ENCODE measurements around the gene RALGAPB.
A peak's percentile ranks its signal among the peaks of the same experiment; 100 is the strongest.

The RALGAPB gene

DNA sequence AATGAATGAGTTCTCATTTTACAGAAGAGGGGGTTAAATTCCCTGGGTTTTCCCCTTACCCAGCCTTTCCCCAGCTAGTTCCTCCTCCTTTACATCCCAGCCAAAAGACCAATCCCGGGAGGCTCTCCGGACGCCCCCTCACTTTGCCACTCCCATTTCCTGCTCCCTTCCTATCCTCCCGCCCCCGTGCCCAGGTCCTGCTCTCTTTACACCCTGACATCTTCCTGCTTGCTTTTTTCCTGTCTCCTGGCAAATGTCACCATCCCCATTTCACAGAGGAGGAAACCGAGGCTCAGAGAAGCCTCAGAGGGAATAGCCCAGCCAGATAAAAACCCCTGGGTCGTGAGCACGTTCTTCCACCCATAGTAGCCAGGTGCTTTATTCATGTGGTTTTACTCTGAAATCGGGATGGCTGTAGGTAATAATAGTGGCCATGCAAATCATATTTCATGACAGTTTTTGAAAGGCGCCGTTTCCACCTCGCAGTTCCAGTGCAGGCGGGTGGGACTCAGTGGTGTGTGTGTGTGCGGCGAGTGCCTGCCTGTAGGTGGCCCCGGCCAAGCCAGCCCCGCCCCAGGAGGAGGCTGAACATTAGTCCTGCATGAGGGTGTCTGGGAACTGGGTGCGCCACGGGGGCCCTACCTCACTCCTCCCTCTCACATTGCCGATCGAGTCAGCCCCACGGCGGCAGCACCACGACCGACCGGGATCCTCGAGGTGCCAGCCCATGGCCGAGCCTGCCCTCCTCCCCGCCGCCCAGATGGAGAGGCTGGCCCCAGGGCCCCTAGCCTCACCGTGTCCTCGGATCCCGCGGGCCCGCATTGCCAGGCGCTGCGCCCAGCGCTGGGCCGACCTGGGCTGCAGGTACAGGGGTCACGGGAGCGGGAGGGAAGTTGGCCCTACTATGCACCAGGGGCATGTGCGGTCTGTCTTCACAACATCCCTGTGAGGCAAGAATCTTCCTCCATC, 128.9 kb downstream of the RALGAPB start, which contains the start of gene ARHGAP40 (continued):
- TF ChIP-seq, protein P1, sequence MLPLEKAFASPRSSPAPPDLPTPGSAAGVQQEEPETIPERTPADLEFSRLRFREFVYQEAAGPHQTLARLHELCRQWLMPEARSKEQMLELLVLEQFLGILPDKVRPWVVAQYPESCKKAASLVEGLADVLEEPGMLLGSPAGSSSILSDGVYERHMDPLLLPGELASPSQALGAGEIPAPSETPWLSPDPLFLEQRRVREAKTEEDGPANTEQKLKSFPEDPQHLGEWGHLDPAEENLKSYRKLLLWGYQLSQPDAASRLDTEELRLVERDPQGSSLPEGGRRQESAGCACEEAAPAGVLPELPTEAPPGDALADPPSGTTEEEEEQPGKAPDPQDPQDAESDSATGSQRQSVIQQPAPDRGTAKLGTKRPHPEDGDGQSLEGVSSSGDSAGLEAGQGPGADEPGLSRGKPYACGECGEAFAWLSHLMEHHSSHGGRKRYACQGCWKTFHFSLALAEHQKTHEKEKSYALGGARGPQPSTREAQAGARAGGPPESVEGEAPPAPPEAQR (tag by site-specific recombination; IDR thresholded peaks at IDR 0.05), result no peak
- peak; percentile 40; the same call in 1 of the 2 replicates for TF ChIP-seq ZBTB20 (tag by site-specific recombination; IDR thresholded peaks at IDR 0.05)
- TF ChIP-seq, protein P2, sequence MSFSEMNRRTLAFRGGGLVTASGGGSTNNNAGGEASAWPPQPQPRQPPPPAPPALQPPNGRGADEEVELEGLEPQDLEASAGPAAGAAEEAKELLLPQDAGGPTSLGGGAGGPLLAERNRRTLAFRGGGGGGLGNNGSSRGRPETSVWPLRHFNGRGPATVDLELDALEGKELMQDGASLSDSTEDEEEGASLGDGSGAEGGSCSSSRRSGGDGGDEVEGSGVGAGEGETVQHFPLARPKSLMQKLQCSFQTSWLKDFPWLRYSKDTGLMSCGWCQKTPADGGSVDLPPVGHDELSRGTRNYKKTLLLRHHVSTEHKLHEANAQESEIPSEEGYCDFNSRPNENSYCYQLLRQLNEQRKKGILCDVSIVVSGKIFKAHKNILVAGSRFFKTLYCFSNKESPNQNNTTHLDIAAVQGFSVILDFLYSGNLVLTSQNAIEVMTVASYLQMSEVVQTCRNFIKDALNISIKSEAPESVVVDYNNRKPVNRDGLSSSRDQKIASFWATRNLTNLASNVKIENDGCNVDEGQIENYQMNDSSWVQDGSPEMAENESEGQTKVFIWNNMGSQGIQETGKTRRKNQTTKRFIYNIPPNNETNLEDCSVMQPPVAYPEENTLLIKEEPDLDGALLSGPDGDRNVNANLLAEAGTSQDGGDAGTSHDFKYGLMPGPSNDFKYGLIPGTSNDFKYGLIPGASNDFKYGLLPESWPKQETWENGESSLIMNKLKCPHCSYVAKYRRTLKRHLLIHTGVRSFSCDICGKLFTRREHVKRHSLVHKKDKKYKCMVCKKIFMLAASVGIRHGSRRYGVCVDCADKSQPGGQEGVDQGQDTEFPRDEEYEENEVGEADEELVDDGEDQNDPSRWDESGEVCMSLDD (tag by site-specific recombination; IDR thresholded peaks at IDR 0.05), result no peak
- TF ChIP-seq, protein P3, sequence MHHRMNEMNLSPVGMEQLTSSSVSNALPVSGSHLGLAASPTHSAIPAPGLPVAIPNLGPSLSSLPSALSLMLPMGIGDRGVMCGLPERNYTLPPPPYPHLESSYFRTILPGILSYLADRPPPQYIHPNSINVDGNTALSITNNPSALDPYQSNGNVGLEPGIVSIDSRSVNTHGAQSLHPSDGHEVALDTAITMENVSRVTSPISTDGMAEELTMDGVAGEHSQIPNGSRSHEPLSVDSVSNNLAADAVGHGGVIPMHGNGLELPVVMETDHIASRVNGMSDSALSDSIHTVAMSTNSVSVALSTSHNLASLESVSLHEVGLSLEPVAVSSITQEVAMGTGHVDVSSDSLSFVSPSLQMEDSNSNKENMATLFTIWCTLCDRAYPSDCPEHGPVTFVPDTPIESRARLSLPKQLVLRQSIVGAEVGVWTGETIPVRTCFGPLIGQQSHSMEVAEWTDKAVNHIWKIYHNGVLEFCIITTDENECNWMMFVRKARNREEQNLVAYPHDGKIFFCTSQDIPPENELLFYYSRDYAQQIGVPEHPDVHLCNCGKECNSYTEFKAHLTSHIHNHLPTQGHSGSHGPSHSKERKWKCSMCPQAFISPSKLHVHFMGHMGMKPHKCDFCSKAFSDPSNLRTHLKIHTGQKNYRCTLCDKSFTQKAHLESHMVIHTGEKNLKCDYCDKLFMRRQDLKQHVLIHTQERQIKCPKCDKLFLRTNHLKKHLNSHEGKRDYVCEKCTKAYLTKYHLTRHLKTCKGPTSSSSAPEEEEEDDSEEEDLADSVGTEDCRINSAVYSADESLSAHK (tag by site-specific recombination; IDR thresholded peaks at IDR 0.05), result no peak
- TF ChIP-seq ZNF791 (tag by site-specific recombination; IDR thresholded peaks at IDR 0.05), result no peak
- no peak for TF ChIP-seq ZNF146 (tag by site-specific recombination; IDR thresholded peaks at IDR 0.05)
- no peak; the same call in 1 of the 2 replicates for TF ChIP-seq ZBTB8A (tag by site-specific recombination; IDR thresholded peaks at IDR 0.05)
- TF ChIP-seq, protein P4, sequence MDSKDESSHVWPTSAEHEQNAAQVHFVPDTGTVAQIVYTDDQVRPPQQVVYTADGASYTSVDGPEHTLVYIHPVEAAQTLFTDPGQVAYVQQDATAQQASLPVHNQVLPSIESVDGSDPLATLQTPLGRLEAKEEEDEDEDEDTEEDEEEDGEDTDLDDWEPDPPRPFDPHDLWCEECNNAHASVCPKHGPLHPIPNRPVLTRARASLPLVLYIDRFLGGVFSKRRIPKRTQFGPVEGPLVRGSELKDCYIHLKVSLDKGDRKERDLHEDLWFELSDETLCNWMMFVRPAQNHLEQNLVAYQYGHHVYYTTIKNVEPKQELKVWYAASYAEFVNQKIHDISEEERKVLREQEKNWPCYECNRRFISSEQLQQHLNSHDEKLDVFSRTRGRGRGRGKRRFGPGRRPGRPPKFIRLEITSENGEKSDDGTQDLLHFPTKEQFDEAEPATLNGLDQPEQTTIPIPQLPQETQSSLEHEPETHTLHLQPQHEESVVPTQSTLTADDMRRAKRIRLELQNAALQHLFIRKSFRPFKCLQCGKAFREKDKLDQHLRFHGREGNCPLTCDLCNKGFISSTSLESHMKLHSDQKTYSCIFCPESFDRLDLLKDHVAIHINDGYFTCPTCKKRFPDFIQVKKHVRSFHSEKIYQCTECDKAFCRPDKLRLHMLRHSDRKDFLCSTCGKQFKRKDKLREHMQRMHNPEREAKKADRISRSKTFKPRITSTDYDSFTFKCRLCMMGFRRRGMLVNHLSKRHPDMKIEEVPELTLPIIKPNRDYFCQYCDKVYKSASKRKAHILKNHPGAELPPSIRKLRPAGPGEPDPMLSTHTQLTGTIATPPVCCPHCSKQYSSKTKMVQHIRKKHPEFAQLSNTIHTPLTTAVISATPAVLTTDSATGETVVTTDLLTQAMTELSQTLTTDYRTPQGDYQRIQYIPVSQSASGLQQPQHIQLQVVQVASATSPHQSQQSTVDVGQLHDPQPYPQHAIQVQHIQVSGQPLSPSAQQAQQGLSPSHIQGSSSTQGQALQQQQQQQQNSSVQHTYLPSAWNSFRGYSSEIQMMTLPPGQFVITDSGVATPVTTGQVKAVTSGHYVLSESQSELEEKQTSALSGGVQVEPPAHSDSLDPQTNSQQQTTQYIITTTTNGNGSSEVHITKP (tag by site-specific recombination; IDR thresholded peaks at IDR 0.05), result peak; percentile 55
- peak; percentile 31; the same call in 1 of the 2 replicates for TF ChIP-seq KLF8 (tag by site-specific recombination; IDR thresholded peaks at IDR 0.05)
- TF ChIP-seq, protein P5, sequence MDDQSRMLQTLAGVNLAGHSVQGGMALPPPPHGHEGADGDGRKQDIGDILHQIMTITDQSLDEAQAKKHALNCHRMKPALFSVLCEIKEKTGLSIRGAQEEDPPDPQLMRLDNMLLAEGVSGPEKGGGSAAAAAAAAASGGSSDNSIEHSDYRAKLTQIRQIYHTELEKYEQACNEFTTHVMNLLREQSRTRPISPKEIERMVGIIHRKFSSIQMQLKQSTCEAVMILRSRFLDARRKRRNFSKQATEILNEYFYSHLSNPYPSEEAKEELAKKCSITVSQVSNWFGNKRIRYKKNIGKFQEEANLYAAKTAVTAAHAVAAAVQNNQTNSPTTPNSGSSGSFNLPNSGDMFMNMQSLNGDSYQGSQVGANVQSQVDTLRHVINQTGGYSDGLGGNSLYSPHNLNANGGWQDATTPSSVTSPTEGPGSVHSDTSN (CRISPR knock-in tag; IDR thresholded peaks at IDR 0.05), result no peak
- no peak for TF ChIP-seq ZNF792 (tag by site-specific recombination; IDR thresholded peaks at IDR 0.05)
- TF ChIP-seq KLF10 (tag by site-specific recombination; IDR thresholded peaks at IDR 0.05), result no peak; the same call in 1 of the 2 replicates
- TF ChIP-seq ZNF514 (tag by site-specific recombination; IDR thresholded peaks at IDR 0.05), result no peak
- TF ChIP-seq SP2 (tag by site-specific recombination; IDR thresholded peaks at IDR 0.05), result peak; percentile 71
- TF ChIP-seq, protein P6, sequence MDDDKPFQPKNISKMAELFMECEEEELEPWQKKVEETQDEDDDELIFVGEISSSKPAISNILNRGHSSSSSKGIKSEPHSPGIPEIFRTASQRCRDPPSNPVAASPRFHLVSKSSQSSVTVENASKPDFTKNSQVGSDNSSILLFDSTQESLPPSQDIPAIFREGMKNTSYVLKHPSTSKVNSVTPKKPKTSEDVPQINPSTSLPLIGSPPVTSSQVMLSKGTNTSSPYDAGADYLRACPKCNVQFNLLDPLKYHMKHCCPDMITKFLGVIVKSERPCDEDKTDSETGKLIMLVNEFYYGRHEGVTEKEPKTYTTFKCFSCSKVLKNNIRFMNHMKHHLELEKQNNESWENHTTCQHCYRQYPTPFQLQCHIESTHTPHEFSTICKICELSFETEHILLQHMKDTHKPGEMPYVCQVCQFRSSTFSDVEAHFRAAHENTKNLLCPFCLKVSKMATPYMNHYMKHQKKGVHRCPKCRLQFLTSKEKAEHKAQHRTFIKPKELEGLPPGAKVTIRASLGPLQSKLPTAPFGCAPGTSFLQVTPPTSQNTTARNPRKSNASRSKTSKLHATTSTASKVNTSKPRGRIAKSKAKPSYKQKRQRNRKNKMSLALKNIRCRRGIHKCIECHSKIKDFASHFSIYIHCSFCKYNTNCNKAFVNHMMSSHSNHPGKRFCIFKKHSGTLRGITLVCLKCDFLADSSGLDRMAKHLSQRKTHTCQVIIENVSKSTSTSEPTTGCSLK (tag by site-specific recombination; IDR thresholded peaks at IDR 0.05), result no peak
- no peak for TF ChIP-seq ZNF670 (tag by site-specific recombination; IDR thresholded peaks at IDR 0.05; ENCODE audit: low read depth)
- TF ChIP-seq ZNF473 (tag by site-specific recombination; IDR thresholded peaks at IDR 0.05), result no peak
- no peak for TF ChIP-seq ZNF610 (tag by site-specific recombination; IDR thresholded peaks at IDR 0.05; ENCODE audit: borderline replicate concordance)
- no peak for TF ChIP-seq ZNF138 (tag by site-specific recombination; IDR thresholded peaks at IDR 0.05; ENCODE audit: borderline replicate concordance)
- no peak for TF ChIP-seq ZNF596 (tag by site-specific recombination; IDR thresholded peaks at IDR 0.05)
- TF ChIP-seq, protein P7, sequence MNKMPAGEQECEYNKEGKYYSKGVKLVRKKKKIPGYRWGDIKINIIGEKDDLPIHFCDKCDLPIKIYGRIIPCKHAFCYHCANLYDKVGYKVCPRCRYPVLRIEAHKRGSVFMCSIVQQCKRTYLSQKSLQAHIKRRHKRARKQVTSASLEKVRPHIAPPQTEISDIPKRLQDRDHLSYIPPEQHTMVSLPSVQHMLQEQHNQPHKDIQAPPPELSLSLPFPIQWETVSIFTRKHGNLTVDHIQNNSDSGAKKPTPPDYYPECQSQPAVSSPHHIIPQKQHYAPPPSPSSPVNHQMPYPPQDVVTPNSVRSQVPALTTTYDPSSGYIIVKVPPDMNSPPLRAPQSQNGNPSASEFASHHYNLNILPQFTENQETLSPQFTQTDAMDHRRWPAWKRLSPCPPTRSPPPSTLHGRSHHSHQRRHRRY (tag by site-specific recombination; IDR thresholded peaks at IDR 0.05), result no peak
- TF ChIP-seq MYNN (tag by site-specific recombination; IDR thresholded peaks at IDR 0.05; ENCODE audit: borderline replicate concordance), result no peak
- TF ChIP-seq ZNF600 (tag by site-specific recombination; IDR thresholded peaks at IDR 0.05), result peak; percentile 68

All from HEK293 (cell line).